ENCODE measurements around the gene KRT25. TPM values are rescaled to one million over a fixed set of nuclear protein-coding genes. Genes with fewer than 3 reads are reported as not detected.

Gene KRT25
- total RNA-seq, 3 donors from 2014 or later (not counting 1 experiment from before 2014, with no cell fraction given) = not detected

DNA sequence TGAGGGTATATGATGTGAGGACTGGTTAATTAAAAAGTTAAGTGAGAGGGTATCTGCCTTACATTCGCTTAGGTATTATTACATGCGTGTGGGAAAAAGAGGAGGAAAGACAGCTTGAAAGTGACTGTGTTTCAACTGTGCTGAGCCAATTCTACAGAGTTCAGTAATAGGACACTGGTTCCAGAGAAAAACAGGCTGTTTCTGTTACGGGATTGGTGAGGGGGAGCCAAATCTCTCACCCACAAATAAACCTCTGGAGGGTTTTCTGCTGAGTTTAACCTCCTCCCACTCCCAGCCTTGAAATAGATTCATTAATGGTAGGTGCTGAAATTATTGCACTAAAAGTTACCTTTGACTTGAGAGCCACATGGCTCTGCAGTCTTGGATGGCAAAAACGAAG, 20.8 kb upstream of the KRT25 start:
- ATAC-seq = no peak
- H3K4me3 Mint-ChIP-seq = no peak overlapping the region
- Histone ChIP-seq H3K27ac (ENCODE audit: low read length) (no peak overlapping the region), H3K36me3 (ENCODE audit: control insufficient read depth, insufficient read depth, low read length) (no peaks in the 10 kb centered on the region), H3K4me3 (ENCODE audit: low read length) (no peak overlapping the region), H3K27me3 (ENCODE audit: control insufficient read depth, insufficient read depth, low read length) (peaks cover 30% of the 10 kb centered on the region), H3K9me3 (ENCODE audit: control insufficient read depth, insufficient read depth, low read length) (no peaks in the 10 kb centered on the region), H3K4me1 (ENCODE audit: control insufficient read depth, insufficient read depth, low read length) (peaks cover 5% of the 10 kb centered on the region)
- no peaks in the 10 kb centered on the region for H3K9me3 Mint-ChIP-seq
- no peak overlapping the region for H3K27ac Mint-ChIP-seq
- H3K36me3 Mint-ChIP-seq = no peaks in the 10 kb centered on the region
- H3K27me3 Mint-ChIP-seq (ENCODE audit: low read depth in 2 of 2) = peaks cover 35 to 73% of the 10 kb centered on the region in 2 donors
- intact Hi-C loops (cut with micrococcal nuclease) = no loop called here
- DNase-seq = no peak
- no peaks in the 10 kb centered on the region for H3K4me1 Mint-ChIP-seq
- WGBS (ENCODE audit: insufficient coverage) = 87% methylated on average over 3 of the region's 4 CpGs
- TF ChIP-seq, protein P1, sequence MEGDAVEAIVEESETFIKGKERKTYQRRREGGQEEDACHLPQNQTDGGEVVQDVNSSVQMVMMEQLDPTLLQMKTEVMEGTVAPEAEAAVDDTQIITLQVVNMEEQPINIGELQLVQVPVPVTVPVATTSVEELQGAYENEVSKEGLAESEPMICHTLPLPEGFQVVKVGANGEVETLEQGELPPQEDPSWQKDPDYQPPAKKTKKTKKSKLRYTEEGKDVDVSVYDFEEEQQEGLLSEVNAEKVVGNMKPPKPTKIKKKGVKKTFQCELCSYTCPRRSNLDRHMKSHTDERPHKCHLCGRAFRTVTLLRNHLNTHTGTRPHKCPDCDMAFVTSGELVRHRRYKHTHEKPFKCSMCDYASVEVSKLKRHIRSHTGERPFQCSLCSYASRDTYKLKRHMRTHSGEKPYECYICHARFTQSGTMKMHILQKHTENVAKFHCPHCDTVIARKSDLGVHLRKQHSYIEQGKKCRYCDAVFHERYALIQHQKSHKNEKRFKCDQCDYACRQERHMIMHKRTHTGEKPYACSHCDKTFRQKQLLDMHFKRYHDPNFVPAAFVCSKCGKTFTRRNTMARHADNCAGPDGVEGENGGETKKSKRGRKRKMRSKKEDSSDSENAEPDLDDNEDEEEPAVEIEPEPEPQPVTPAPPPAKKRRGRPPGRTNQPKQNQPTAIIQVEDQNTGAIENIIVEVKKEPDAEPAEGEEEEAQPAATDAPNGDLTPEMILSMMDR (IDR thresholded peaks at IDR 0.05) = no peak

DNA sequence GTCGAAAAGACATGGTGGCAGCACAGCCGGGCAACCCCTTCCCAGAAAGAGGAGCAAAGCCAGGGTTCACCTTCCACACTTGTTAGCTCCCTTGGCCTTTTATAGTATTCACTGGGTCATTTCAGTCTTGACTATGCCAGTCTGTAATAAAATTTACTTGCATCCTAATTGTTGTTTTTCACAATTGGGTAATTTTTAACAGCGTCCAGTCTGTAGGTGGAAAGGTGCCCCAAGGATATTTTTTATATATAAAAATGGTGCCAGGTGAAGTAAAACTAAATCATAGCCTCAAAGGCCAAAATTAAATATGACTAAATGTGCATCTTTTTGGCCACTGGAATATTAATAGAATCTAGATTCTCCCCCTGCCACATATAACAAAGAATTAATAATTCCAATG, 17.0 kb upstream of the KRT25 start, which contains the start of gene KRT26:
KRT26 (minus strand) TSS at position 101 of the 400 bp plus-strand sequence; CDS start at position 13, 88 bp downstream.
- intact Hi-C loops (cut with micrococcal nuclease) = no loop called here
- DNase-seq (no peak), ATAC-seq (no peak)
- Histone ChIP-seq H3K36me3 (ENCODE audit: control insufficient read depth, insufficient read depth, low read length) (no peaks in the 10 kb centered on the region), H3K9me3 (ENCODE audit: control insufficient read depth, insufficient read depth, low read length) (no peaks in the 10 kb centered on the region), H3K27ac (ENCODE audit: low read length) (no peak within 1 kb of the TSS), H3K4me1 (ENCODE audit: control insufficient read depth, insufficient read depth, low read length) (no peaks in the 10 kb centered on the region), H3K4me3 (ENCODE audit: low read length) (no peak within 1 kb of the TSS), H3K27me3 (ENCODE audit: control insufficient read depth, insufficient read depth, low read length) (peaks cover 18% of the 10 kb centered on the region)
- no peak within 1 kb of the TSS for H3K4me3 Mint-ChIP-seq
- TF ChIP-seq, protein P1 (IDR thresholded peaks at IDR 0.05) = no peak
- H3K9me3 Mint-ChIP-seq = no peaks in the 10 kb centered on the region
- H3K27ac Mint-ChIP-seq = no peak within 1 kb of the TSS
- H3K4me1 Mint-ChIP-seq = no peaks in the 10 kb centered on the region
- peaks cover 21 to 55% of the 10 kb centered on the region in 2 donors for H3K27me3 Mint-ChIP-seq (ENCODE audit: low read depth in 2 of 2)
- no peaks in the 10 kb centered on the region for H3K36me3 Mint-ChIP-seq
- 85% methylated on average over 2 of the region's 3 CpGs for WGBS (ENCODE audit: insufficient coverage)

DNA sequence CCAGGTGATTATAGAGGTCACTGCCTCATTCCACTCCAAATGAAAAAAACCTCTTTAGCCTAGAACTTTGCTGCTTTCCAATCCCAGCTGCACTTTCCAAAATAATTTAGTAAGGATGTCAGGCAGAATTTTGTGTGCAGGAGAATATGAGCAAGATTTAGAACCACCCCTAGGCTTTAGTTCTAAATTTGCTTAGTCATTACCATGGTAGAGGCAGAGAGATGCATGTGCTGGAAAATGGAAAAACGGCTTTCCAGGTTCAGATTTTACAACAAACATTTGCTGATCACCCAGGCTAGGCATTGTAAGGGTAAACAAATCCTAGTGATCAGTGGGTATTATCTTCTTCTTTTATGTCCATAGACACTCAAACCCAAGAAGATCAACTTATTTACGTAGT, 10.5 kb upstream of the KRT25 start:
- TF ChIP-seq, protein P1 (IDR thresholded peaks at IDR 0.05) = no peak
- DNase-seq (no peak), ATAC-seq (no peak)
- Mint-ChIP-seq H3K27ac (no peak overlapping the region), H3K36me3 (peaks cover 14% of the 10 kb centered on the region), H3K4me3 (no peak overlapping the region), H3K4me1 (no peaks in the 10 kb centered on the region), H3K27me3 (ENCODE audit: low read depth in 2 of 2) (peaks cover 9 to 38% of the 10 kb centered on the region in 2 donors), H3K9me3 (peaks cover 9% of the 10 kb centered on the region in 2 donors)
- WGBS (ENCODE audit: insufficient coverage) = 67% methylated on average over 1 of the region's 2 CpGs
- intact Hi-C loops (cut with micrococcal nuclease) = no loop called here
- H3K4me3 ChIP-seq (ENCODE audit: low read length) = no peak overlapping the region
- no peaks in the 10 kb centered on the region for H3K4me1 ChIP-seq (ENCODE audit: control insufficient read depth, insufficient read depth, low read length)
- peaks cover 12% of the 10 kb centered on the region for H3K9me3 ChIP-seq (ENCODE audit: control insufficient read depth, insufficient read depth, low read length)
- H3K27ac ChIP-seq (ENCODE audit: low read length) = no peak overlapping the region
- H3K36me3 ChIP-seq (ENCODE audit: control insufficient read depth, insufficient read depth, low read length) = no peaks in the 10 kb centered on the region
- peaks cover 17% of the 10 kb centered on the region for H3K27me3 ChIP-seq (ENCODE audit: control insufficient read depth, insufficient read depth, low read length)

DNA sequence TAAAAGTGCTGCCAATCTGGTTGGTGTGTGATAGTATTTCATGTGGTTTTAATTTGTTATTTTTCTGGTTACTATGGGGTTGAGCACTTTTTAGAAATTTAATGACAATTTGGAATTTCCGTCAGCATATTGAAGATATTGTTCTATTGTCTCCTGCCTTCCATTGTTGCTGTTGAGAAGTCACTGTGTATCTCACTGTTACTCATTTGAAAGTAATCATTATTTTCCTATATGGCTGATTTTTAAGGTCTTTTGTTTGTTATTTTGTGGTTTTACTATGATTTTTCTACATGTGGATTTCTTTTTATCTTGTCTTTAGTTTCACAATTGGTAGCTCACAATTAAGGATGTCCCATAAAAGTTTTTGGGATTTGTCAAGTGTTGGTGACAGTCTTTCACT, 8.6 kb upstream of the KRT25 start:
- TF ChIP-seq, protein P1 (IDR thresholded peaks at IDR 0.05) = no peak
- Histone ChIP-seq H3K36me3 (ENCODE audit: control insufficient read depth, insufficient read depth, low read length) (no peaks in the 10 kb centered on the region), H3K9me3 (ENCODE audit: control insufficient read depth, insufficient read depth, low read length) (peaks cover 16% of the 10 kb centered on the region), H3K4me1 (ENCODE audit: control insufficient read depth, insufficient read depth, low read length) (no peaks in the 10 kb centered on the region), H3K4me3 (ENCODE audit: low read length) (no peak overlapping the region), H3K27ac (ENCODE audit: low read length) (no peak overlapping the region), H3K27me3 (ENCODE audit: control insufficient read depth, insufficient read depth, low read length) (peaks cover 19% of the 10 kb centered on the region)
- no peak overlapping the region for H3K27ac Mint-ChIP-seq
- H3K4me1 Mint-ChIP-seq = no peaks in the 10 kb centered on the region
- H3K36me3 Mint-ChIP-seq = peaks cover 33% of the 10 kb centered on the region
- intact Hi-C loops (cut with micrococcal nuclease) = no loop called here
- no peak for ATAC-seq
- H3K4me3 Mint-ChIP-seq = no peak overlapping the region
- H3K27me3 Mint-ChIP-seq (ENCODE audit: low read depth in 2 of 2) = peaks cover 18 to 56% of the 10 kb centered on the region in 2 donors
- H3K9me3 Mint-ChIP-seq = peaks cover 19 to 24% of the 10 kb centered on the region in 2 donors
- DNase-seq = no peak
- no CpG with 5 or more reads among the region's 1 CpG for WGBS (ENCODE audit: insufficient coverage)

Measured in natural killer cell (primary cell).